ENCODE results near the gene FBLN2.

Gene FBLN2

GRCh38 chr3:13663781-13664535 is 115.0 kb downstream of the FBLN2 start:
- no peak for DNase-seq (ENCODE audit: low read depth in 1 of 2, low spot score in 1 of 2)
- no peak overlapping the region for H3K4me3 ChIP-seq (replicated peaks; ENCODE audit: insufficient read depth, low read length)
- TF ChIP-seq GABPA (IDR thresholded peaks at IDR 0.05; ENCODE audit: low read depth) = no peak
- TF ChIP-seq SPI1 (IDR thresholded peaks at IDR 0.05; ENCODE audit: borderline replicate concordance, low read depth) = no peak
- TF ChIP-seq CTCF (IDR thresholded peaks at IDR 0.05; ENCODE audit: insufficient read depth, low read length) = no peak
- TF ChIP-seq POLR2AphosphoS5 (IDR thresholded peaks at IDR 0.05; ENCODE audit: low read depth) = no peak
- TF ChIP-seq REST (IDR thresholded peaks at IDR 0.05; ENCODE audit: insufficient replicate concordance, low read depth) = no peak
- H3K27ac ChIP-seq (replicated peaks) = no peak overlapping the region
- no peaks in the 10 kb centered on the region for H3K27me3 ChIP-seq (ENCODE audit: insufficient read depth, poor library complexity, severe bottlenecking)

- Histone ChIP-seq H3K27ac (replicated peaks) (no peak overlapping the region), H3K27me3 (ENCODE audit: insufficient read depth, poor library complexity, severe bottlenecking) (no peaks in the 10 kb centered on the region), H3K4me3 (replicated peaks; ENCODE audit: insufficient read depth, low read length) (no peak overlapping the region)
- TF ChIP-seq CTCF (IDR thresholded peaks at IDR 0.05; ENCODE audit: insufficient read depth, low read length) (no peak), GABPA (IDR thresholded peaks at IDR 0.05; ENCODE audit: low read depth) (no peak), SPI1 (IDR thresholded peaks at IDR 0.05; ENCODE audit: borderline replicate concordance, low read depth) (no peak), REST (IDR thresholded peaks at IDR 0.05; ENCODE audit: insufficient replicate concordance, low read depth) (no peak), POLR2AphosphoS5 (IDR thresholded peaks at IDR 0.05; ENCODE audit: low read depth) (no peak)
- DNase-seq (ENCODE audit: low read depth in 1 of 2, low spot score in 1 of 2) = no peak
Measured at GRCh38 chr3:13665582-13666226, 116.8 kb downstream of the FBLN2 start.

- DNase-seq (ENCODE audit: low read depth in 1 of 2, low spot score in 1 of 2) = no peak
- TF ChIP-seq POLR2AphosphoS5 (IDR thresholded peaks at IDR 0.05; ENCODE audit: low read depth) (no peak), GABPA (IDR thresholded peaks at IDR 0.05; ENCODE audit: low read depth) (no peak), REST (IDR thresholded peaks at IDR 0.05; ENCODE audit: insufficient replicate concordance, low read depth) (no peak), SPI1 (IDR thresholded peaks at IDR 0.05; ENCODE audit: borderline replicate concordance, low read depth) (no peak), CTCF (IDR thresholded peaks at IDR 0.05; ENCODE audit: insufficient read depth, low read length) (no peak)
- no peaks in the 10 kb centered on the region for H3K27me3 ChIP-seq (ENCODE audit: insufficient read depth, poor library complexity, severe bottlenecking)
Measured at GRCh38 chr3:13666227-13666619, 117.3 kb downstream of the FBLN2 start.

More at GRCh38 chr3:13666227-13666619, 117.3 kb downstream of the FBLN2 start:
- H3K27ac ChIP-seq (replicated peaks) = no peak overlapping the region
- H3K4me3 ChIP-seq (replicated peaks; ENCODE audit: insufficient read depth, low read length) = no peak overlapping the region

Data from HL-60 (cell line).